IMR-90 (cell line): ENCODE results near the gene TAC4. TPM values are rescaled to one million over a fixed set of nuclear protein-coding genes. Genes with fewer than 3 reads are reported as not detected.

Source experiments
- ATAC-seq: fragments of 200-7000 bp; cut with Tn5 transposase; 2 replicates; pipeline ENCODE4 v1.9.1; 2020; ENCODE audit warnings: low read depth, mild to moderate bottlenecking, moderate library complexity
- BruUV-seq: library from RNA; stranded (reverse); fragments of 400-500 nt; replicated peaks from 2 replicates; lab custom pipeline; 2021; lab: Mats Ljungman, UMichigan
- CTCF ChIA-PET: fragments of 300-600 bp; formaldehyde crosslinking; extraction: SDS; loops from one replicate; lab custom pipeline; 2021; ENCODE audit warnings: antibody characterized with exemption; lab: Yijun Ruan, JAX
- POLR2A ChIA-PET: fragments of 300-600 bp; sonication (Branson Sonifier 250); formaldehyde crosslinking; loops from one replicate; lab custom pipeline; 2022; ENCODE audit warnings: antibody characterized with exemption; ENCODE audit not compliant: unreplicated experiment; lab: Charles Lee
- DNase-seq: peaks from one replicate; pipeline ENCODE4 v3.0.0; 2013
- H2AFZ ChIP-seq: replicated peaks from 2 replicates; pipeline ENCODE3; 2013; ENCODE audit warnings: low read length, mild to moderate bottlenecking; ENCODE audit not compliant: poor library complexity
- H2AK5ac ChIP-seq: 2 replicates; pipeline ENCODE4 v1.6.1; 2013; ENCODE audit warnings: low read depth, low read length, inconsistent platforms
- H2AK9ac ChIP-seq: replicated peaks from 2 replicates; pipeline ENCODE3; 2013; ENCODE audit warnings: mild to moderate bottlenecking, low read depth, low read length, moderate library complexity; ENCODE audit not compliant: poor library complexity
- H2BK120ac ChIP-seq: 2 replicates; pipeline ENCODE4 v1.6.1; 2013; ENCODE audit warnings: low read depth, low read length, inconsistent platforms
- H2BK15ac ChIP-seq: 3 replicates; pipeline ENCODE4 v1.6.1; 2013; ENCODE audit warnings: low read depth, low read length, inconsistent platforms
- H2BK20ac ChIP-seq: 2 replicates; pipeline ENCODE4 v1.6.1; 2013; ENCODE audit warnings: low read depth, mild to moderate bottlenecking, inconsistent platforms, low read length, moderate library complexity
- H2BK5ac ChIP-seq: 2 replicates; pipeline ENCODE4 v1.6.1; 2013; ENCODE audit warnings: mild to moderate bottlenecking, low read depth, low read length, inconsistent platforms; ENCODE audit not compliant: poor library complexity, severe bottlenecking
- H3K14ac ChIP-seq: replicated peaks from 2 replicates; pipeline ENCODE4 v1.6.1; 2013; ENCODE audit warnings: low read depth, low read length, inconsistent platforms
- H3K18ac ChIP-seq: 2 replicates; pipeline ENCODE4 v1.6.1; 2013; ENCODE audit warnings: low read depth, low read length, control low read depth
- H3K23ac ChIP-seq: 2 replicates; pipeline ENCODE4 v1.6.1; 2013; ENCODE audit warnings: low read depth, low read length, inconsistent platforms
- H3K27ac ChIP-seq: 2 replicates; pipeline ENCODE4 v1.5.1; 2013; ENCODE audit warnings: mild to moderate bottlenecking, control low read depth, low read length; ENCODE audit not compliant: insufficient read depth
- H3K27me3 ChIP-seq: 2 replicates; pipeline ENCODE4 v1.6.1; 2013; ENCODE audit warnings: low read length; ENCODE audit not compliant: control insufficient read depth, insufficient read depth
- H3K36me3 ChIP-seq: 2 replicates; pipeline ENCODE4 v1.6.1; 2013; ENCODE audit warnings: low read length, mixed read lengths; ENCODE audit not compliant: control insufficient read depth, insufficient read depth
- H3K4ac ChIP-seq: 2 replicates; pipeline ENCODE4 v1.6.1; 2013; ENCODE audit warnings: low read depth, low read length, inconsistent platforms
- H3K4me1 ChIP-seq: 2 replicates; pipeline ENCODE4 v1.6.1; 2013; ENCODE audit warnings: low read length, mixed read lengths; ENCODE audit not compliant: control insufficient read depth, insufficient read depth
- H3K4me2 ChIP-seq: 2 replicates; pipeline ENCODE4 v1.6.1; 2013; ENCODE audit warnings: low read depth, mild to moderate bottlenecking, control low read depth, low read length, moderate library complexity
- H3K4me3 ChIP-seq: 2 replicates; pipeline ENCODE4 v1.5.1; 2013; ENCODE audit warnings: low read depth, mild to moderate bottlenecking, control low read depth, low read length, moderate library complexity; ENCODE audit not compliant: insufficient read depth
- H3K56ac ChIP-seq: 2 replicates; pipeline ENCODE4 v1.6.1; 2013; ENCODE audit warnings: low read length, inconsistent platforms; ENCODE audit not compliant: insufficient read depth; ENCODE audit errors: extremely low read depth
- H3K79me1 ChIP-seq, 2 experiments: 2 replicates each; pipeline ENCODE4 v1.6.1; 2013; ENCODE audit warnings: low read length in 2 of 2, inconsistent platforms in 1 of 2, low read depth in 1 of 2
- H3K9ac ChIP-seq: 2 replicates; pipeline ENCODE4 v1.6.1; 2013; ENCODE audit warnings: low read depth, low read length, control low read depth
- H3K9me1 ChIP-seq: 2 replicates; pipeline ENCODE4 v1.6.1; 2013; ENCODE audit warnings: low read length, inconsistent platforms; ENCODE audit not compliant: insufficient read depth
- H3K9me3 ChIP-seq: 2 replicates; pipeline ENCODE4 v1.6.1; 2013; ENCODE audit warnings: low read length; ENCODE audit not compliant: control insufficient read depth, insufficient read depth
- H4K20me1 ChIP-seq: 2 replicates; pipeline ENCODE4 v1.6.1; 2013; ENCODE audit warnings: low read length, inconsistent platforms; ENCODE audit not compliant: insufficient read depth
- H4K5ac ChIP-seq: 2 replicates; pipeline ENCODE4 v1.6.1; 2013; ENCODE audit warnings: mild to moderate bottlenecking, low read depth, low read length, control low read depth
- H4K8ac ChIP-seq, 2 experiments: 2 replicates each; pipeline ENCODE4 v1.6.1; 2013; ENCODE audit warnings: low read depth in 2 of 2, low read length in 2 of 2, control low read depth in 1 of 2, inconsistent platforms in 1 of 2
- H4K91ac ChIP-seq: 2 replicates; pipeline ENCODE4 v1.6.1; 2013; ENCODE audit warnings: low read depth, low read length, inconsistent platforms; ENCODE audit not compliant: insufficient read depth
- BHLHE40 ChIP-seq: fragments of 150-350 bp; IDR thresholded peaks from 2 replicates; pipeline ENCODE4 v1.6.1; 2016; ENCODE audit warnings: mild to moderate bottlenecking, low read depth, low read length
- MAZ ChIP-seq: IDR thresholded peaks from 2 replicates; pipeline ENCODE4 v1.6.1; 2012; ENCODE audit warnings: low read depth, mild to moderate bottlenecking, low read length, improper control_type of control experiment, moderate library complexity, borderline replicate concordance
- RCOR1 ChIP-seq: IDR thresholded peaks from 2 replicates; pipeline ENCODE4 v1.6.1; 2012; ENCODE audit warnings: mild to moderate bottlenecking, low read length, improper control_type of control experiment; ENCODE audit not compliant: insufficient replicate concordance
- RFX5 ChIP-seq: IDR thresholded peaks from 2 replicates; pipeline ENCODE4 v1.8.0; 2012; ENCODE audit warnings: low read depth, mild to moderate bottlenecking, low read length, moderate library complexity
- WGBS, 2 experiments: methylation state at CpG; one replicate each; pipeline versions ENCODE4 v1.1.5 to v1.1.7; 2013; ENCODE audit warnings: missing lambda C conversion rate in 2 of 2; ENCODE audit not compliant: insufficient read length in 1 of 2; ENCODE audit errors: extremely low coverage in 2 of 2; 5-methylcytosine and 5-hydroxymethylcytosine counted together
- dilution Hi-C: fragments of 300-500 bp; cut with HindIII; formaldehyde crosslinking; loops from one replicate; pipeline ENCODE4 v1.14.3; 2018; ENCODE audit warnings: low sequenced_read_pairs; ENCODE audit not compliant: unreplicated experiment
- in situ Hi-C: fragments of 300-500 bp; cut with MboI; formaldehyde crosslinking; loops from 3 replicates; pipeline ENCODE4 v1.14.3; 2019; ENCODE audit warnings: low sequenced_read_pairs, inconsistent platforms, mixed read lengths
- intact Hi-C: fragments of 100-400 bp; cut with micrococcal nuclease; formaldehyde crosslinking; loops from 2 replicates; pipeline ENCODE4 v1.10.0; 2022
- polyA plus RNA-seq, 3 experiments: library from polyadenylated mRNA; depleted of rRNA; stranded (reverse); fragments of >200 nt; gene quantifications; 2 replicates each; pipeline ENCODE4 v1.2.3, GENCODE V29; 2012; ENCODE audit warnings: low replicate concordance in 1 of 3
- total RNA-seq: library from RNA; depleted of rRNA; stranded (reverse); fragments of >200 nt; gene quantifications from 2 replicates; pipeline ENCODE4 v1.2.3, GENCODE V29; 2012
- TF ChIP-seq, protein P1 (sequence below): conservative IDR thresholded peaks from 2 replicates; pipeline ENCODE4 v1.5.1; 2012; ENCODE audit warnings: mild to moderate bottlenecking, low read depth, low read length, improper control_type of control experiment
- TF ChIP-seq, protein P2 (sequence below): fragments of 150-350 bp; IDR thresholded peaks from 2 replicates; pipeline ENCODE4 v1.6.1; 2017; ENCODE audit warnings: mild to moderate bottlenecking, antibody characterized with exemption, low read length, low read depth

The TAC4 gene
- total and polyA plus RNA-seq, 2 of the 4 experiments (the other 2 are of a cell fraction), result not detected

DNA sequence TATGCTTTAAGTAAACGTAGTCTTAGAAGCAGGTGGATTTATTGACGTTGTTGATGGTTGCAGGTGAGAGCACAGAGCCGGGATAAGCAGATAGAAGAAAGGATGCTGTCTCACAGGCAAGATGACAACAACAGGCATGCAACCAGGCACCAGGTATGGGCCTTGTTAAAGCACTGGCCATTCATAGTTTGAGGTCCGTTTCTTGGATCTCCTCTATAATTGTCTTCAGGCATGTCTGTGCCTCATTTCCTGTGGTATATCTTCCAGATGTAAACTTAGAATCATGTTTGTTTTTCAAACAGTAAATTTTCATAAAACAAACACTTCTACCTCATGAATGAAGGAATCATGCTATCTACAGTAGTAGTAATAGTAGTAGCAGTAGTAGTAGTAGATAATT is 38.8 kb downstream of the TAC4 start:
- Histone ChIP-seq H3K23ac (0 out of 2 replicates have a peak overlapping the region, but pooled peaks have one; percentile 65), H3K18ac (no peak overlapping the region), H3K4me3 (no peak overlapping the region), H2BK15ac (no peak overlapping the region), H3K4me1 (no peaks in the 10 kb centered on the region), H3K9me3 (no peaks in the 10 kb centered on the region), H2BK5ac (no peak overlapping the region), H2AFZ (no peak overlapping the region), H3K4ac (no peak overlapping the region), H3K27ac (no peak overlapping the region), H2BK20ac (no peak overlapping the region), H3K14ac (no peak overlapping the region), H2AK9ac (no peak overlapping the region), H4K20me1 (peaks cover 10% of the 10 kb centered on the region; the same call in 1 of the 2 replicates), H2BK120ac (no peak overlapping the region), H3K36me3 (peaks cover 29% of the 10 kb centered on the region), H3K9me1 (peaks cover 4% of the 10 kb centered on the region), H4K91ac (no peak overlapping the region), H4K8ac (no peak overlapping the region), H2AK5ac (no peak overlapping the region), H3K56ac (no peak overlapping the region), H3K27me3 (no peaks in the 10 kb centered on the region), H3K4me2 (no peak overlapping the region), H3K79me1 (peaks cover 10 to 47% of the 10 kb centered on the region in 2 experiments), H3K9ac (no peak overlapping the region), H4K5ac (no peak overlapping the region)
- no CpG with 5 or more reads among the region's 4 CpGs for WGBS, 2 experiments
- TF ChIP-seq, protein P1, sequence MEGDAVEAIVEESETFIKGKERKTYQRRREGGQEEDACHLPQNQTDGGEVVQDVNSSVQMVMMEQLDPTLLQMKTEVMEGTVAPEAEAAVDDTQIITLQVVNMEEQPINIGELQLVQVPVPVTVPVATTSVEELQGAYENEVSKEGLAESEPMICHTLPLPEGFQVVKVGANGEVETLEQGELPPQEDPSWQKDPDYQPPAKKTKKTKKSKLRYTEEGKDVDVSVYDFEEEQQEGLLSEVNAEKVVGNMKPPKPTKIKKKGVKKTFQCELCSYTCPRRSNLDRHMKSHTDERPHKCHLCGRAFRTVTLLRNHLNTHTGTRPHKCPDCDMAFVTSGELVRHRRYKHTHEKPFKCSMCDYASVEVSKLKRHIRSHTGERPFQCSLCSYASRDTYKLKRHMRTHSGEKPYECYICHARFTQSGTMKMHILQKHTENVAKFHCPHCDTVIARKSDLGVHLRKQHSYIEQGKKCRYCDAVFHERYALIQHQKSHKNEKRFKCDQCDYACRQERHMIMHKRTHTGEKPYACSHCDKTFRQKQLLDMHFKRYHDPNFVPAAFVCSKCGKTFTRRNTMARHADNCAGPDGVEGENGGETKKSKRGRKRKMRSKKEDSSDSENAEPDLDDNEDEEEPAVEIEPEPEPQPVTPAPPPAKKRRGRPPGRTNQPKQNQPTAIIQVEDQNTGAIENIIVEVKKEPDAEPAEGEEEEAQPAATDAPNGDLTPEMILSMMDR, result no peak
- no peak for TF ChIP-seq RFX5
- no peak for TF ChIP-seq RCOR1
- TF ChIP-seq, protein P2, sequence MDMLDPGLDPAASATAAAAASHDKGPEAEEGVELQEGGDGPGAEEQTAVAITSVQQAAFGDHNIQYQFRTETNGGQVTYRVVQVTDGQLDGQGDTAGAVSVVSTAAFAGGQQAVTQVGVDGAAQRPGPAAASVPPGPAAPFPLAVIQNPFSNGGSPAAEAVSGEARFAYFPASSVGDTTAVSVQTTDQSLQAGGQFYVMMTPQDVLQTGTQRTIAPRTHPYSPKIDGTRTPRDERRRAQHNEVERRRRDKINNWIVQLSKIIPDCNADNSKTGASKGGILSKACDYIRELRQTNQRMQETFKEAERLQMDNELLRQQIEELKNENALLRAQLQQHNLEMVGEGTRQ, result no peak
- TF ChIP-seq MAZ, result no peak
- TF ChIP-seq BHLHE40, result no peak
- POLR2A ChIA-PET, result no interaction called here
- CTCF ChIA-PET, result no interaction called here
- in situ Hi-C loops (no loop called here), dilution Hi-C loops (no loop called here), intact Hi-C loops (no loop called here)
- no TSS peak for BruUV-seq
- ATAC-seq (peak; percentile 17; the same call in 1 of the 2 replicates), DNase-seq (no peak)
